Fibroblast of skin of right biceps (primary cell): ENCODE measurements around the gene FOXS1.
A peak's percentile ranks its signal among the peaks of the same experiment; 100 is the strongest.
"Not testable (repeated sequence)": the region's sequence is repeated elsewhere in the genome, so short reads cannot be mapped to it uniquely, and the experiment has no call there.

ENCODE experiments used
- DNase-seq: peaks from one replicate; pipeline ENCODE4 v3.0.0-alpha.2; 2013

Gene FOXS1

DNA sequence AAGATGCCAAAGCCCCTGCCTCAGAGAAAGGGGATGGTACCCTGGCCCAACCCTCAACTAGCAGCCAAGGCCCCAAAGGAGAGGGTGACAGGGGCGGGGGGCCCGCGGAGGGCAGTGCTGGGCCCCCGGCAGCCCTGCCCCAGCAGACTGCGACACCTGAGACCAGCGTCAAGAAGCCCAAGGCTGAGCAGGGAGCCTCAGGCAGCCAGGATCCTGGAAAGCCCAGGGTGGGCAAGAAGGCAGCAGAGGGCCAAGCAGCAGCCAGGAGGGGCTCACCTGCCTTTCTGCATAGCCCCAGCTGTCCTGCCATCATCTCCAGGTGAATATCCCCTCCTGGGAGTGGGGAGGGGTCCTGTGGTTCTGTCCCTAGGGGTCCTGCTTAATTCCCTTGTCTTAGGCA is 25.2 kb downstream of the FOXS1 start:
- no peak for DNase-seq

DNA sequence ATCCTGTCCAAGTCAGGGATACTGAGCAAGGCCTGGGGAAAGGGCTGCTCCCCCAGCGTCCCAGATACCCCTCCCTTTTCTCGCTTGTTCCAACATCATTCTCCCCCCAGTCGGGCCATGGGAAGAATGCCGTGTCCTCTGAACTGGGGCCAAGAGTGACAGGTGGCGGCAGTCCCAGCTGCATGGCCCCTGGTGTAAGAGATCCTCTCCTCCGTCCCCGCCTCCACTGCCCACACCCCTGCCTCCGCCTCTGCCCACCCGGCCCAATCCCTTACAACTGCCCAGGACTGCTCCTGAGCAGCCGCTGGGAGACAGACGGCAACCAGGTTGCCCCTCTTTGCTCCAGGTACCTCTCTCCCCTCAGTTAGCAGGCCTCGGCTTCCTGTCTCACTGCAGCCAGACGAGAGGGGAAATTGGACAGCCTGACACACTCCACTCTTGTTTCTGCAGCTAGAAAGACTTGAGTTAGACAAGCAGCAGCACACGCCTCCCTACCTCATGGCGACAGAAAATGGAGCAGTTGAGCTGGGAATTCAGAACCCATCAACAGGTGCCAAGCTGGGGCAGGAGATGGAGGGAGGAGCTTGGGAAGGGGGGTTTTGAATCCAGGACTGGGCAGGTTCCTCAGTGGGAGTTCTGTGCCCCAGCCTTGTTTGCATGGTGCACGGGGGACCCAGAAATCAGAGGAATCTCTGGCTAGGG is 26.2 kb downstream of the FOXS1 start, which contains the start of gene MYLK2:
Gene MYLK2, plus strand, starts transcription at position 274 of the 702 bp plus-strand sequence. Its CDS starts 225 bp downstream, at position 499.
- no peak for DNase-seq

DNA sequence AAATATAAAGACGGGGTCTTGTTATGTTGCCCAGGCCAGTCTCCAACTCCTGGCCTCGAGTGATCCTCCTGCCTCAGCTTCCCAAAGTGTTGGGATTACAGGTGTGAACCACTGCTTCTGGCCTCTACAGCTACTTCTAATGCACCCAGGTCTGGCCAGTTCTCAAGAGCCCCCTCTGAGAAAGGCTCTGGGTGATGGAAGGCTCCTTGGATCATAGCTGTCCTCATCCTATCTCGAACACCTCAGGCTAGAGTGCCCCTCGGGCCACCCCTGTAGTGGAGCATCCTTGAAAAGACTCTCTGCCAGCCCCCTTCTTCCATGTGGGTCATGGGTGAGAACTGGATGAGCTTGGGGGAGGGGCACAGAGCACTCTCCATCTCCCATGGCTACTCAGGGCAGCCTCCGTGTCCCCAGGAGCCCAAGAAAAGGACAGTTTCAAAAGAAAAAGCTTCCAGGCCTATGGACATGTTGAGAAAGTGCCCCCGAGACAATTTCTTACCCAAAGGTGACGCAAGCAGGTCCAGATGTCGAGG is 27.0 kb downstream of the FOXS1 start:
- no peak for DNase-seq

DNA sequence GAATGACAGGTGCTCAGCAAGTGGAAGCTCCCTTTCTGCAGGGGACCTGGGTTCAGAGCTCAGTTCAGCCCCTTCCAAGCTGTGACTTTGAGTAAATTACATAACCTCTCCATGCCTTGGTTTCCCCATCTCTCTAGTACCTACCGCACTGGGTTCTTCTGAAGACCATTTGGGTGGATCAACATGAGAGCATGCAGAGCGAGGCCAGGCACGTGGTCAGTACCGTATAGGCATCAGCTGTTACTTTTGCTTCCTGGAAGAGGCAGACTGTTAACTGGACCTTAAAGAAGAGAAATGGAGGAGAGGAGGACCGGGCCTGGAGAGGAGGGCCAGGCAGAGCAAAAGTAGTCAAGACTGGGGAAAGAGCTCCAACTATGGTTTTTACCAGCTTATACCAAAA is 27.9 kb downstream of the FOXS1 start:
- no peak for DNase-seq

DNA sequence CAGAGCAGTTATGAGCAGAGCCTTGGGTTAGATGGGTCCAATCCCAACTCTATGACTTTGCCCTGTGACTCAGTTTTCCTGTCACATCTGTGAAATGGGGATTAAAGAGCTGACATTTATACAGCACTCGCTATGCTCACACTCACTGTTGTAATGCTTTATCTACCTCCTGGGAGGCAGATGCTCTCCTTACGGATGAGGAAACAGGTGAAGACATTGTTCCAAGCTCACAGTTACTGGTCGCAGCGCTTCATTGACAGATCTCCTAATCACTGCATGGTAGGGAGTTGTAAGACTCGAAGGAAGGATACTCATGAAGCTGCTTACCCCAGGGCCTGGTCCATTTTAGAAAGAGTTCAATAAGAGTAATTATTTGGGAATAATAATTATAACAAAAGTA is 29.2 kb downstream of the FOXS1 start:
- DNase-seq: no peak

DNA sequence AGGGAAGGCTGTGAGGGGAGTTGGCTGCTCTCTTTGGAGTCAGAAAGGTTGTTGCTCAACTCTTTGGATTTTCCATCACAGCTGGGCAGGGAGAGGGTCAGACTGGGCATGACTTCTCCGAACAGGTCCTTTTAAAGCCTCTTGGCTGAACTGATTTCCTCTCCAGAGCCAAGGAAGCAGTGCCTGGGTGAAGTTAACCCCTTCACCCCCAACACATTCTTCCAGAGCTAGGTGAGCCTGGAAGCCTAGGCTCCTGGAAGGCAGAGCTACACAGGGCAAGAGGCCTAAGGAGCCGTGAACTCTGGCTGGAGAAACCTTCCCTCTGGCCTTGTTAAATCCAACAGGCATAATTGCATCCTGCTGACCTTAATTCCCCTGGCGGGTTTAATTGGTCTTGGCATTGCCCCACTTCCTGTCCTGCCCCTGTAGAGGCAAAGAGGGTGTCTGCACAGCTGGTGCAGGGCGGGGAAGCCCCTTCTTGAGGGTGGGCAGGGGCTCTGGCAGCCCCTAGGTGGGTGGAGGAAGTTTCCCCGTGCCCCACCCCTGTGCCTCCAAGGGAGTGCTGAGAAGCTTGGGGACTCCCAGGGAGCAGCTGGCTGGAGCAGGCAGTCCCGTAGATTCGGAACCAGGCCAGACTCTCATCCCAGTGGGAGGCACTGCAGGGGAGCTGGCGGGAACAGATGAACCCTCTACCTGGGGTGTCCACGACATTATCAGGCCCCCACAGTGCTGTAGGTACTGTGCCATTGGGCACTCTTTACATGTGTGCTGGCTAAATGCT is 29.8 kb downstream of the FOXS1 start:
- no peak for DNase-seq

DNA sequence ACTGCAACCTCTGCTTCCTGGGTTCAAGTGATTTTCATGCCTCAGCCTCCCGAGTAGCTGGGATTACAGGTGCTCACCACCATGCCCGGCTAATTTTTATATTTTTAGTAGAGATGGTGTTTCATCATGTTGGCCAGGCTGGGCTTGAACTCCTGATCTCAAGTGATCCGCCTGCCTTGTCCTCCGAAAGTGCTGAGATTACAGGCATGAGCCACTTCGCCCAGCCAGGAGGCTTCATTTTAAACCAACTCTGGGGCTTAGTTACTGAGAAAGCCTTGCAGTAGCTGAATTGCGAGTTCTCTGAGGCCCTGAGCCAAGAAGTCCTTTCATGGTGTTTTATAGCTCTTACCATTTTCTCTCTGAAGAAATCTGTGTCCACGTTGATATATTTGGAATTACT is 31.3 kb downstream of the FOXS1 start:
- DNase-seq: not testable (repeated sequence)

DNA sequence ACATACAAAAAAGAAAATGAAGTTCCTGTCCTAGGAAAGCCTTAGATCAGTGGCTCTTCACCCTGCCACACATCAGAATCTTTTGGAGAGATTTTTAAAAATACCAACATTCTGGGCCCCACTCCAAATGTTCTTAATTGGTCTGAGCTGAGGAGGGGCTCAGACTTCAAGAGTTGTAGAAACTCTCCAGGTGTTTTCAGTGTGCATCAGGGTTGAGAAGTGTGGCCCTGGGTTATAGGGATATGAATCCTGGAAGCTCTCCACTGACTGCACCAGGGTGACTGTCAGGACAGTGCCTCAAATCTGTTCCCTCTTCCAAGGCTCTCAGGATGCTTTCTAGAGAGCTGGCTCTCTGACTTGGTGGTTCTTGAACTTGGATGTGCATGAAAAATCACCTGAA is 31.8 kb downstream of the FOXS1 start:
- no peak for DNase-seq

DNA sequence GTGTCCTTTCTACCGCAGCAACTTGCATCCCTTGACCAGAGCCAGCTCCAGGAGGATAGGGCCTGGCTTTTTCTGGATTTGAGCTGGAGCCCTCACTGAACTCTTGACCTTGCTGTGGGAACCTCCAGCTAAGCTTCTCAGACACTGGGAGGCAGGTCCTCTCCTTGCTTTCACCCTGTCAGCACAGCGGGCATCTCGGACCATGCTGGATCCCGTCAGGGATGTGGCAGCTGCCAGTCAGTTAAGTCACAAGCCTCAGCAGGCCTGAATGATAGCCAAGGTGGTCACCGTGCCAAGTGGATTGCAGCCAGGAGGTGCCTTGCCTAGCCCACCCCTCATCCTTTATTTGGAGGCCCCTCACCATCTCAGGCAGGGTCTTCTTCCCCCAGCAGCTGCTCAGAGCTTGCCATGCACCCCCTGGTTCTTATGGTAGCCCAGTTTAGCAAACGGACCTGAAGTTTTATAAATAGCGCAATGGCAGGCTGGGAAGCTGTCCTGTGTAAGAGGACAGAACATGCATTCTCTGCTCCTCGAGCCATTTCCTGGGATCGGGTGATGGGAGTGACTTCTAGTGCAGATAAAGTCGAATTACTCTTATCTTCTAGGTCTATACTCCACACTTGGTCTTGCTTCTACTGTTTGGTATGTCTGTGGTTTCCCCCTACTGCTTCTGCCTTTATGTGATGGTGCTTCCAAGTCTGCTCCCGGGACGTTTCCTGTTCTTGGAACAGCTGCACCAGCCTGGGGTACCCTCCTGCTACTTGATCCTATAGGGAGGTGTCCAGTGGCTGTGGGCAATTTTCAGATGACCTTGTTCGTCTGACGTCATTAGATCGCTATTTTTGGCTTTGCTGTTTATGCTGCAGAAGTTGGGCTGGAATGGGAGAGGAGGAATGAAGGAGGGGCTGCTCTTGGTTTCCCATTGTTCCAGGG is 33.3 kb downstream of the FOXS1 start:
- peak; percentile 46 for DNase-seq

DNA sequence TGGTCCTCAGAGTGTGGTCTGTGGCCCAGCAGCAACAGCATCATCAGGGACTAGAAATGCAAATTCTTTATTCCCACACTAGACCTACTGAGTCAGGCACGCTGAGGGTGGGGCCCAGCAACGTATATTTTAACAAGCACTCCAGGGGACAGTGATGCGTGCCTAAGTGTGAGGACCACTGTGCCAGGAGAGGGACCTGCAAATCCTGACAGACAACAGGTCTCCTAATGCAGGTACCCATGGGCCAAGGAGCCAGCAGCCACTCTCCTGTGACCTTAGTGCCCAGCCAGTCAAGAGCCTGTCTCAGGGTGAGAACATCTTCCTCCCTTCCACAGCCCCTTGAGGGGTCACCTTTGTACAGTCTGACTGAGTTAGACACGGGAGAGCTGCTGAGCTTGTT is 34.2 kb downstream of the FOXS1 start:
- DNase-seq: no peak

DNA sequence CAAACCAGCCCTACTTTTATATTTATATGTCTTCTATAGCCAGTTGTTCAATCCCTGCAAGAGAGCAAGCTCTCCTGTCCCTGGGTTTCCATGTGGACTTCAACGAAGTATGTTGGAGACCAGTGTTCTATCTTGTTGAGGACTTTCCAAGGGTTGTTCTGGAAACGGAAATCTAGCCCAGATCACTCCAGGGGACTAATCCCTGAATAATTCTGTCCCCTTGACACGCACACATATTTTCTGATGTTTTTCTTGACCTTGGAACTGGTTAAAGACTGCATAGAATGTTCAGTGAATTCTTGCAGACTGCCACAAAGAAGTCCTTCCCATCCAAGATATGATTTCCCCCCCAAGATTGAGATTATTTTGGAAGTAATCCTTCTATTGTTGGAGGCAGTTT is 35.7 kb downstream of the FOXS1 start:
- no peak for DNase-seq

DNA sequence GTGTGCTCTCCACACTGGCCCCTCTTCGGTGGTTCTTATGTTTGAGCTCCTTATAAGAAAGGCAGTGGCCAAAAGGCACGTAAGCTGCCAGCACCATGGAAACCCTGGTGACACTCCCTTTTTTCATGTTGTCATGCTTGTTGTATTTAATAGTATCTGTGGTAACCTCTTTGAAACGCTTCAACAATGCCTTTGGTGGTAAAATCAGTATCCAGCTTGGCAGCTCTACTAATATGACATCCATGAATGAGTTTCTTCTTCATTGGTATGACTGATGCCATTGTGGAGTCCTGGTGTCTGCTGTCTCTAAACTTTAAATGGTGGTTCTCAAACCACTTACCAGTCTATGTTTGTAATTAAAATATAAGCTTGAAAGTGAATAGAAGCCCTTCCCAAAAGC is 36.9 kb downstream of the FOXS1 start:
- DNase-seq: no peak

DNA sequence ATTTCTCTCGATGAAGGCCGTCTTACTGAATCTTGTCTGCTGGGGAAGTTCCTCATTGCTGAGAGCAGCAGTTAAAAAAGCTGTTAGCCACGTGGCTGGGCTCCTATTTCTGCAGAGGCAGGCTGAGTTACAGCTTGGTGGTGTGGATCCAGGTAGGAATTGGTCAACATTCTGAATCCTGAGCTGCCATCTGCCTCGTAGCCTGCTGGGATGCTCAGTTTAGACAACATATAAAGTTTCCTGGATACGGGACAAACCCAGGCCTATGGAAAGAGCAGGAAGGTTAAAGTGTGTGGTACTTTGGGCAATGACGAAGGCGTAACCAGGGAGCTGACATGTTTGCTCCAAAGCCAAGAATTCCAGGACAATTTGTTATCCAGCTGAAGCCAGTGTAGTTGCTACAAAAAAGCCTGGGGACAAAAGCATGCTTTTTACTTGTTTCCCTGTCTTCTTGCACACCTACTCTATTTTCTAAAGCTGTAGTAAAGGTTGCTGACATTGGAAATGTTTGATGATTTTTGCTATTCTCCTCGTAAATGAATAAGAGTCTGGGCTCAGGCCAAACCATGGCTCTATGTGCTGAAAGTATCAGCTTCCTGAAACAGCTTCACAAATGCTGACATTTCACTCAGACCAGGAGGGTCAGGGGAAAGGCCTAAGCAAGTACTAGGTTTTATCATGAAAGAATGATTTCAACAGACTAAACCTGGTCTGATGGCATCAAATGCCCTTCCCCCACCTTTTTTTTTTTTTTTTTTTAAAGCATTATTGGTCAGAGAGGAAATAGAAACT is 38.6 kb downstream of the FOXS1 start:
- no peak for DNase-seq

DNA sequence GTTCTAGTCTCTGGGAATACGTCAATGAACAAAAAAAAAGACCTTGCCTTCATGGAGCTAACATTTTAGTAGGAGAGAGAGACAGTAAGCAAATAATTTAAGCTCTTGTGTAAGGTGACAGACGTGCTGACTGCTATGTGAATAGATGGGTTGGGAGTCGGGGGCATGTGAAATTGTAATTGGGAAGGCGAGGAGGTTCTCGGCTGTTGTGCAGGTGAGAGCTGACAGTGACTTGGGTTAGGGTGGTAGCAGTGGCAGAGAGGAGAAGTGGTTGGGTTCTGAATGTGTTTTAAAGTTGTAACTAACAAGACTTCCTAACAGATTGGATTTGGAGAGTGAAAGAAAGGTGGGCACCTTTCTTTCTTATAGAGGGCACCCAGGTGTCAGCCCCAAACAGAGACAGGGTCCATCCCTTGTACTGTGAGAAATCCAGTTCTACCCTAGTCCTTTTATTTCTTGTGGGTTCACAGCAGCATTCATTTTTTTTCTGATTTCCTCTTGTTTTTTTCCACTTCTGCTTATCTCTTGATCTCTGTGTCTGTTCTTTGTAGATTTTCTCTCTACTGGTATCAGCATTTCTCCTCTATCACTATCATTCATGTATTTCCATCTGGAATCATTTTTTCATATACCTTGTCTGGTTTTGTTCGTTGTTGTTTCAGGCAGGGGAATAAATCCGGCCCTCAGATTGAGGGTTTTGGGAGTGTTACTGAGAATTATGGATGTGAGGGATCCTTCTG is 41.7 kb downstream of the FOXS1 start:
- no peak for DNase-seq

DNA sequence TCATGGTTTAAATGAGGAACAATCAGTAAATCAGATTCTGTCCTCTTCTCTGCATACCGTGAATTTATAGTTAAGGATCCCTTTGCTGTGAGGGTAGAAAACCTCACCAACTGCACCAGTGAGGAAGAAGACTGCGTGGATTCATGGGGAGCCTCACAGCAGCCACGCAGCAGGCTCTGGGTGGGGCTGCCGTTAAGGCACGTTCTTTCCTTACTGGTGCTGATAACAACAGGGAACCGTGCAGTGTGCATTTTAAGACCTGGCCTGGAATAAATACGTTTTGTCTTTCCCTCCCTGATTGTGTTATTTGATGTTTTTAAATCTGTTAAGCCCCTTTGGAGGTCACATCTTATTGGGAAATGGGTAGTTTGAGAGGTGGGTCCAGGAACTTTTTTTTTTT is 43.9 kb downstream of the FOXS1 start:
- no peak for DNase-seq

DNA sequence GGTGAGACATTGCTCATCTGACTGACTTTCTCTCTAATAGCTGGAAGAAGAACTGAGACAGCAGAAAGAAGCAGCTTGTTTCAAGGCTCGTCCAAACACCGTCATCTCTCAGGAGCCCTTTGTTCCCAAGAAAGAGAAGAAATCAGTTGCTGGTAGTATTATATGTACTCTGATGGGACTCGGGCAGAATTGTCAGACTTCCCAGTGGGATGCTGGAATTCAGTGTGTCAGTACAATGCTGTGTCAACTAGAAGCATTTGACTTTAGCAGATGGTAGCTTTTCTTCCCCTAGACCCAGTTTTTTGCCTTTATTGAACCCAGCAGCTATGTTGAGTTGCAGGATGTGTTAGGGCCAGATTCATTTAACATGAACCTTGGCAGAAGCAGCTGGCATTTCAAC is 48.0 kb downstream of the FOXS1 start:
- no peak for DNase-seq
